HepG2 (cell line): ENCODE measurements around the gene CHKA. TPM values are rescaled to one million over a fixed set of nuclear protein-coding genes. Genes with fewer than 3 reads are reported as not detected.

Experiments
- AGO2 ChIP-seq: fragments of 200-400 bp; formaldehyde crosslinking; optimal IDR thresholded peaks from 2 replicates; pipeline ENCODE3; 2017; ENCODE audit warnings: mild to moderate bottlenecking, low read depth, low read length, moderate library complexity
- CBX2 ChIP-seq, 2 experiments: fragments of 200-600 bp in 1 of 2; sonication (generic); formaldehyde crosslinking in 1 of 2; IDR thresholded peaks; 2 replicates each; pipeline versions ENCODE4 v1.7.0 to v1.8.1; 2018 to 2022; ENCODE audit warnings: low read depth in 2 of 2, low read length in 1 of 2, mild to moderate bottlenecking in 1 of 2, missing genetic modification reagents in 1 of 2
- EEA1 ChIP-seq: sonication (generic); formaldehyde crosslinking; IDR thresholded peaks from 2 replicates; pipeline ENCODE4 v1.5.1; 2020; ENCODE audit warnings: mild to moderate bottlenecking, missing genetic modification reagents, borderline replicate concordance
- HNF4G ChIP-seq, 2 experiments: sonication (generic) in 1 of 2; formaldehyde crosslinking in 1 of 2; IDR thresholded peaks; 2 replicates each; pipeline versions ENCODE4 v1.4.0 to v1.6.1; 2011 to 2020; ENCODE audit warnings: borderline replicate concordance in 2 of 2, low read depth in 2 of 2, mild to moderate bottlenecking in 2 of 2, low read length in 1 of 2, missing genetic modification reagents in 1 of 2, moderate library complexity in 1 of 2
- HOXD1 ChIP-seq: sonication (generic); formaldehyde crosslinking; IDR thresholded peaks from 2 replicates; pipeline ENCODE4 v1.5.0; 2020; ENCODE audit warnings: missing genetic modification reagents
- KDM4B ChIP-seq: sonication (generic); formaldehyde crosslinking; IDR thresholded peaks from 2 replicates; pipeline ENCODE4 v1.4.0; 2020; ENCODE audit warnings: missing genetic modification reagents
- KLF16 ChIP-seq, 2 experiments: sonication (generic) in 1 of 2; formaldehyde crosslinking in 1 of 2; IDR thresholded peaks; 2 replicates each; pipeline versions ENCODE4 v1.6.1 to v1.8.0; 2016 to 2023; ENCODE audit warnings: missing genetic modification reagents in 2 of 2, missing compliant biosample characterization in 1 of 2
- MBNL3 ChIP-seq: fragments of 250-450 bp; sonication (Bioruptor Pico); conservative IDR thresholded peaks from 2 replicates; pipeline ENCODE4 v1.8.0; 2022; ENCODE audit warnings: mild to moderate bottlenecking, inconsistent platforms
- MED8 ChIP-seq: sonication (generic); formaldehyde crosslinking; IDR thresholded peaks from 2 replicates; pipeline ENCODE4 v1.8.1; 2023; ENCODE audit warnings: mild to moderate bottlenecking, missing genetic modification reagents; ENCODE audit not compliant: insufficient replicate concordance
- SIN3A ChIP-seq: IDR thresholded peaks from 2 replicates; pipeline ENCODE4 v1.6.1; 2011; ENCODE audit warnings: low read depth, mild to moderate bottlenecking, control low read depth, low read length, borderline replicate concordance
- SOX5 ChIP-seq: IDR thresholded peaks from 2 replicates; pipeline ENCODE4 v1.6.1; 2016; ENCODE audit warnings: borderline replicate concordance
- ZFX ChIP-seq: sonication (generic); formaldehyde crosslinking; IDR thresholded peaks from 2 replicates; pipeline ENCODE4 v1.4.0; 2020; ENCODE audit warnings: mild to moderate bottlenecking, low read depth, missing genetic modification reagents, moderate library complexity
- ZNF24 ChIP-seq: fragments of 450-650 bp; IDR thresholded peaks from 2 replicates; pipeline ENCODE4 v1.6.1; 2017; ENCODE audit warnings: antibody characterized with exemption, mild to moderate bottlenecking
- ZNF296 ChIP-seq: sonication (generic); formaldehyde crosslinking; conservative IDR thresholded peaks from 2 replicates; pipeline ENCODE4 v1.5.0; 2020; ENCODE audit warnings: mild to moderate bottlenecking, missing genetic modification reagents
- ZNF44 ChIP-seq: sonication (generic); formaldehyde crosslinking; IDR thresholded peaks from 2 replicates; pipeline ENCODE4 v1.5.1; 2020; ENCODE audit warnings: mild to moderate bottlenecking, missing genetic modification reagents
- ZNF496 ChIP-seq: sonication (generic); formaldehyde crosslinking; IDR thresholded peaks from 2 replicates; pipeline ENCODE4 v1.8.1; 2023; ENCODE audit warnings: mild to moderate bottlenecking, moderate library complexity, missing genetic modification reagents; ENCODE audit not compliant: insufficient replicate concordance
- ZNF556 ChIP-seq: sonication (generic); formaldehyde crosslinking; IDR thresholded peaks from 2 replicates; pipeline ENCODE4 v1.4.0; 2020; ENCODE audit warnings: mild to moderate bottlenecking, missing genetic modification reagents, borderline replicate concordance
- ZNF563 ChIP-seq: sonication (generic); formaldehyde crosslinking; IDR thresholded peaks from 2 replicates; pipeline ENCODE4 v1.8.0; 2022; ENCODE audit warnings: mild to moderate bottlenecking, moderate library complexity, missing genetic modification reagents
- polyA plus RNA-seq, 8 experiments: library from polyadenylated mRNA; depleted of rRNA in 3 of 8; stranded (reverse) in 7 of 8; unstranded in 1 of 8; fragments of >200 nt; fragmentation: Illumina TruSeq in 4 of 8; extraction: Trizol in 4 of 8; gene quantifications; 2 replicates each; pipeline versions ENCODE4 v1.2.1 to v1.2.3, GENCODE V29; 2011 to 2016; ENCODE audit warnings: low read depth in 4 of 8, missing spikeins in 1 of 8, mixed read lengths in 1 of 8; ENCODE audit not compliant: insufficient read depth in 1 of 8
- total RNA-seq, 5 experiments: library from RNA; depleted of rRNA; stranded (reverse); fragments of >200 nt; fragmentation: Illumina TruSeq; extraction: Trizol; gene quantifications; 2 replicates each; pipeline ENCODE4 v1.2.3, GENCODE V29; 2016; ENCODE audit warnings: low read depth in 1 of 5
- TF ChIP-seq, protein P1 (sequence below): sonication (generic); formaldehyde crosslinking; IDR thresholded peaks from 2 replicates; pipeline ENCODE4 v1.4.0; 2020; ENCODE audit warnings: mild to moderate bottlenecking, missing genetic modification reagents

CHKA gene
- total and polyA plus RNA-seq, 2 of the 13 experiments (the other 11 are each of a cell fraction or from before 2014, with no cell fraction given): 71.6 to 92.7 TPM

DNA sequence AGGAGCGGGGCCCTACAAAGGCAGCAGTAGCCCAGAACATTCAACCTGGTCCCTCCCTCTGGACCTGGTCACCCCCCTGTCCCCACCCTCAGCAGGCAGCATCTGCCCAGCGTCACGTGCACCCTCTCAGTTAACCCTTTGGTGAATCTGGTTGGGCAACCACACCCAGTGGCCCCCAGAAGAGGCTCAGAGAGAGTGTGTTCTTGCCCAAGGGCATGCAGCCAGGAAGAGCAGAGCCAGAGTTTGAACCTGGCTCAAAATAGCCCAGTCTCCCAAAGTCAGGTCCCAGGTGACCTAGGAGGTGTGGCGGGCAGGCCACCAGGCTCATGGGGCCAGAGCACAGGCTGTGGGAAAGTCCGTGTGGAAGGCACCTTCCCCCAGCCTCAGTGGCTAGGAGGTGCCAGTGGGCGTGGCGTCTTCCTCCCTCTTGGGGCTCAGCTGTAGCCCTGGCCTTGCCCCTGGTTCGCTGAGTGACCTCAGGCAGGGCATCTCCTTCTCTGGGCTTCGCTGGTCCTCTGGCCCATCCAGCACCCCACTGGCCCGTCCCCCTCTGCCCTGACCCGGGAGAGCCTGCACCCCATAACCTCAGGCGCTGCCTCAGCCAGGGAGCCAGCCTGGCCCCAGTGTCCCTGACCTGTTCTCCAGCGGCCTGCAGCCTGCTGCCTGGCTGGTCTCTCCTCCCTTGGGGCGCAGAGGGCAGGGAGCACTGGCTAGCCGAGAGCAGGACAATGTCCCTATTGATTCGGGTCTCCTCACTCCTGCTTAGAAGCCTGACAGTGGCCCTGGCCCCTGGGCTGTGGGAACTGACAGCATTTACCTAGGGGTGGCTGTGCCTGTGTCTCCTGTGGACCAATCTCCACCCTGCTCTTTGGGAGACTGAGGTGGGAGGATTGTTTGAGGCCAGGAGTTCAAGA lies 104.0 kb downstream of the CHKA start (continued):
- TF ChIP-seq, protein P1, sequence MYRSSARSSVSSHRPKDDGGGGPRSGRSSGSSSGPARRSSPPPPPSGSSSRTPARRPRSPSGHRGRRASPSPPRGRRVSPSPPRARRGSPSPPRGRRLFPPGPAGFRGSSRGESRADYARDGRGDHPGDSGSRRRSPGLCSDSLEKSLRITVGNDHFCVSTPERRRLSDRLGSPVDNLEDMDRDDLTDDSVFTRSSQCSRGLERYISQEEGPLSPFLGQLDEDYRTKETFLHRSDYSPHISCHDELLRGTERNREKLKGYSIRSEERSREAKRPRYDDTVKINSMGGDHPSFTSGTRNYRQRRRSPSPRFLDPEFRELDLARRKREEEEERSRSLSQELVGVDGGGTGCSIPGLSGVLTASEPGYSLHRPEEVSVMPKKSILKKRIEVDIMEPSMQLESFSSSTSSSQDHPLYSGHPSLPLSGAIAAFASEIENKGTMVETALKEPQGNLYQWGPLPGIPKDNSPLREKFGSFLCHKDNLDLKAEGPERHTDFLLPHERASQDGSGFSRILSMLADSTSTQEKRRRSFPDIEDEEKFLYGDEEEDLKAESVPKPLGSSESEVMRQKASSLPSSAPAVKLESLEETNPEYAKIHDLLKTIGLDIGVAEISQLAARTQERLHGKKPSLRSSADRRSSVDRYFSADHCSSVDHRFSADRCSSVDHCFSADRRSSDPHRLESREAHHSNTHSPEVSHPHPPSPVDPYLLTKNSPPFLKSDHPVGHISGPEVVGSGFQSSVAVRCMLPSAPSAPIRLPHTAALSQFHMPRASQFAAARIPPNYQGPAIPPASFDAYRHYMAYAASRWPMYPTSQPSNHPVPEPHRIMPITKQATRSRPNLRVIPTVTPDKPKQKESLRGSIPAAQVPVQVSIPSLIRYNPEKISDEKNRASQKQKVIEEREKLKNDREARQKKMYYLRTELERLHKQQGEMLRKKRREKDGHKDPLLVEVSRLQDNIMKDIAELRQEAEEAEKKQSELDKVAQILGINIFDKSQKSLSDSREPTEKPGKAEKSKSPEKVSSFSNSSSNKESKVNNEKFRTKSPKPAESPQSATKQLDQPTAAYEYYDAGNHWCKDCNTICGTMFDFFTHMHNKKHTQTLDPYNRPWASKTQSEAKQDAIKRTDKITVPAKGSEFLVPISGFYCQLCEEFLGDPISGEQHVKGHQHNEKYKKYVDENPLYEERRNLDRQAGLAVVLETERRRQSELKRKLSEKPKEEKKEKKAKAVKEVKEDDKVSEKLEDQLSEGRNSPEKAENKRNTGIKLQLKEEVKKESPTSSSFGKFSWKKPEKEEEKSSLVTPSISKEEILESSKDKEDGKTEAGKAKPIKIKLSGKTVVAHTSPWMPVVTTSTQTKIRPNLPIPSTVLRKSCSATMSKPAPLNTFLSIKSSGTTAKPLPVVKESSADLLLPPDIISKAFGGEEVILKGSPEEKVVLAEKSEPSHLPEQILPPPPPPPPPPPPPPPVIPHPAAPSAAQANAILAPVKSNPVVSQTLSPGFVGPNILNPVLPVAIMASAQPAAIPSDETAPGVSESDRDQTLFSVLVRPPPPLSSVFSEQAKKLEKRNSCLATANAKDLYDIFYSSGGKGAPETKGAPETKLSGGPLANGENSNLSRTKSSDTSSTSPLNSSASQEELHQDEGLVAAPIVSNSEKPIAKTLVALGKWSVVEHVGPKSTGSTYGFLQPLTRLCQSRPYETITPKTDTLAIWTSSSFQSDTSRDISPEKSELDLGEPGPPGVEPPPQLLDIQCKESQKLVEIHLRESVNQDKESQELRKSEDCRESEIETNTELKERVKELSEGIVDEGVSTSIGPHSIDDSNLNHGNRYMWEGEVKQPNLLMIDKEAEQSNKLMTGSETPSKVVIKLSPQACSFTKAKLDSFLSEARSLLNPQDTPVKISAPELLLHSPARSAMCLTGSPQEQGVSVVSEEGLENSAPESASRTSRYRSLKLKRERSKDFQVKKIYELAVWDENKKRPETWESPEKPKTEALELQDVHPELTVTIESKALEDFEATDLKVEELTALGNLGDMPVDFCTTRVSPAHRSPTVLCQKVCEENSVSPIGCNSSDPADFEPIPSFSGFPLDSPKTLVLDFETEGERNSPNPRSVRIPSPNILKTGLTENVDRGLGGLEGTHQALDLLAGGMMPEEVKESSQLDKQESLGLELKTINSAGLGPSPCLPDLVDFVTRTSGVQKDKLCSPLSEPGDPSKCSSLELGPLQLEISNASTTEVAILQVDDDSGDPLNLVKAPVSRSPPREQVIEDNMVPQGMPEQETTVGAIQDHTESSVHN (CRISPR knock-in tag): no peak
- TF ChIP-seq MED8 (no peak), HNF4G (IDR thresholded peaks at IDR 0.05; ENCODE audit: borderline replicate concordance, low read depth, low read length) (peak; percentile 31; the same call in 1 of the 2 replicates), HNF4G (CRISPR knock-in tag; IDR thresholded peaks at IDR 0.05; ENCODE audit: borderline replicate concordance, low read depth) (0 out of 2 replicates have a peak, but pooled peaks have one; percentile 20), ZFX (peak; percentile 90), MBNL3 (CRISPR knock-in tag) (no peak), HOXD1 (CRISPR knock-in tag) (no peak; the same call in 1 of the 2 replicates), SIN3A (no peak), AGO2 (peak; percentile 30), KLF16 (CRISPR knock-in tag; IDR thresholded peaks at IDR 0.05) (peak in 1 of 2 experiments; percentile 31; a peak in 1 of 4 replicates), EEA1 (peak; percentile 25; the same call in 1 of the 2 replicates), KDM4B (CRISPR knock-in tag) (no peak), SOX5 (CRISPR knock-in tag) (peak; percentile 86), CBX2 (IDR thresholded peaks at IDR 0.05; ENCODE audit: low read depth, low read length) (no peak), CBX2 (CRISPR knock-in tag; IDR thresholded peaks at IDR 0.05; ENCODE audit: low read depth) (no peak), ZNF556 (CRISPR knock-in tag) (peak; percentile 70; the same call in 1 of the 2 replicates), ZNF563 (CRISPR knock-in tag) (0 out of 2 replicates have a peak, but pooled peaks have one; percentile 55), ZNF24 (no peak), ZNF296 (CRISPR knock-in tag) (peak; percentile 91), ZNF44 (CRISPR knock-in tag) (no peak), ZNF496 (CRISPR knock-in tag) (no peak)
